ENCODE results near the gene FOXP1.
A peak's percentile ranks its signal among the peaks of the same experiment; 100 is the strongest.

The FOXP1 gene

DNA sequence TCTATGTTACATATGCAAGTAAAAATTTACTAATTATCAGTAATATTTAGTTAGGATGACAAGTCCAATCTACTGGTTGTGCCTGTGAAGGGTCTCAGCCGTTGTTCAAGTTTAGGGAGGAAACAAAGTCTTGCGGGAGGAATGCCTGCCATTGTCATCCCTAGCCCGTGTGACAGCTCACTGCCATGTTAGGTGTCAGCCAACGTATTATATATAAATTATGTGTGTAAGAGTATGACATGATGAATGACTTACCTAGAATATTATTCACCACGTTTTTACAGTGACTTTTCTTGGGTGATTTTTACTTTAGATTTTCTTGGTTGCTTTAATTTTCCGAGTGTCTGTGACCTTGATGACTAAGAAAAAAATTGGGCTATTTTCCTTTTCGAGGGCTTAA is 656.7 kb downstream of the FOXP1 start:
- no peak overlapping the region for H3K4me3 ChIP-seq (ENCODE audit: low read depth, low read length)
- DNase-seq (ENCODE audit: low read depth, low spot score), result no peak
- in situ Hi-C loops (cut with HindIII; ENCODE audit: low sequenced_read_pairs), result no loop called here
- no peak for TF ChIP-seq CTCF (IDR thresholded peaks at IDR 0.05; ENCODE audit: low read depth, low read length)

GRCh38 chr3:70919661-70920060 is 663.9 kb downstream of the FOXP1 start:
- no peak overlapping the region for H3K4me3 ChIP-seq (ENCODE audit: low read depth, low read length)
- in situ Hi-C loops (cut with HindIII; ENCODE audit: low sequenced_read_pairs), result no loop called here
- no peak for TF ChIP-seq CTCF (IDR thresholded peaks at IDR 0.05; ENCODE audit: low read depth, low read length)

DNA sequence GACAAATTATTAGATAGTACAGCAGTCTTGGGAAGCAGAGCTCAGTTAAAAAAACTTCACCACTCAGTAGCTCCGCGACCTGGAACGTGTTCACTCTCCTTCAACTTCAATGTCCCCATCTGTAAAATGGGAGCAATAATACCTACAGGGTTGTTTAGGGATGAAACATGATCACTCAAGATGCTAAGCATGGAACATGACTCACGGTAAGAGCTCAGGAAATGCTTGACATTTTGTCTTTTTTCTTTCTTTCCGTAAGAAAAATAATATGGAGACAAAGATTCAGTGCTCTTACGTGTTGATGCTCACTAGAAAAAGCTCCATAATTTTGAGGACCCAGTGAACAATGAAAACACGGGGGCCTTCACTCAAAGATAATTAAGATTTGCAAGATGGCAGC is 664.4 kb downstream of the FOXP1 start:
- in situ Hi-C loops (cut with HindIII; ENCODE audit: low sequenced_read_pairs), result no loop called here
- DNase-seq (ENCODE audit: low read depth, low spot score), result peak; percentile 41
- H3K4me3 ChIP-seq (ENCODE audit: low read depth, low read length), result no peak overlapping the region
- TF ChIP-seq CTCF (IDR thresholded peaks at IDR 0.05; ENCODE audit: low read depth, low read length), result no peak

More at GRCh38 chr3:70919661-70920060, 663.9 kb downstream of the FOXP1 start:
- DNase-seq (ENCODE audit: low read depth, low spot score), result no peak

GRCh38 chr3:70916375-70917055 is 667.0 kb downstream of the FOXP1 start:
- no peak overlapping the region for H3K4me3 ChIP-seq (ENCODE audit: low read depth, low read length)
- no peak for DNase-seq (ENCODE audit: low read depth, low spot score)
- no peak for TF ChIP-seq CTCF (IDR thresholded peaks at IDR 0.05; ENCODE audit: low read depth, low read length)
- in situ Hi-C loops (cut with HindIII; ENCODE audit: low sequenced_read_pairs), result no loop called here

- no peak for TF ChIP-seq CTCF (IDR thresholded peaks at IDR 0.05; ENCODE audit: low read depth, low read length)
- in situ Hi-C loops (cut with HindIII; ENCODE audit: low sequenced_read_pairs), result no loop called here
- H3K4me3 ChIP-seq (ENCODE audit: low read depth, low read length), result no peak overlapping the region
- DNase-seq (ENCODE audit: low read depth, low spot score), result no peak
Observed at GRCh38 chr3:70914862-70915261, 668.7 kb downstream of the FOXP1 start.

DNA sequence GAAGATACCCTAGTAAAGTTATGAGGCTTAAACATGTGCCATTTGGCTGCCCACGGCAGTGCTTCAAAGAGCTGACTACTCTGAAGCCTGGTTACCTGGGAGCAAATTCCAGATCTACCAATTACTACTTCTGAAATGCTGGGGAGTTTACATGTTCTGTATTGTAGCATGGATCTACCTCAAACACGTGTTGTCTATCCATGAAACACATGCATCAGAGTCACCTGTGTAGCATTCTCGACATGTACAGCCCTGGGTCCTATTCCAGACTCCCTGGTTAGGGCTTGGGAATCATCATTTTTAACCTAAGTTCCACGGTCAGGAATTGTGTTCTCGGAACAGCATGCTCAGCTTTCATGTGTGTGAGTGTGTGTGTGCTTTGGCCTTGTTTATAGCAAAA is 671.8 kb downstream of the FOXP1 start:
- H3K4me3 ChIP-seq (ENCODE audit: low read depth, low read length), result no peak overlapping the region
- in situ Hi-C loops (cut with HindIII; ENCODE audit: low sequenced_read_pairs), result no loop called here
- no peak for DNase-seq (ENCODE audit: low read depth, low spot score)
- TF ChIP-seq CTCF (IDR thresholded peaks at IDR 0.05; ENCODE audit: low read depth, low read length), result no peak

Measured in astrocyte of the spinal cord (primary cell).